Motor neuron (in vitro differentiated cells): ENCODE data around the gene MAD2L1BP. TPM values are rescaled to one million over a fixed set of nuclear protein-coding genes. Genes with fewer than 3 reads are reported as not detected.
A peak's percentile ranks its signal among the peaks of the same experiment; 100 is the strongest.
"Not testable (repeated sequence)": the region's sequence is repeated elsewhere in the genome, so short reads cannot be mapped to it uniquely, and the experiment has no call there.

Experiments used
- ATAC-seq, 8 experiments: fragments of 200-7000 bp; cut with Tn5 transposase; replicated peaks in 6 of 8; 2 replicates each; pipeline ENCODE4 v1.8.0; 2021; ENCODE audit warnings: mild to moderate bottlenecking in 8 of 8, moderate library complexity in 8 of 8
- H3K27ac ChIP-seq, 2 donors: fragments of 250-450 bp; sonication (Bioruptor Pico); 2 replicates each; pipeline ENCODE4 v1.9.0; 2021; ENCODE audit warnings: antibody characterized with exemption in 2 of 2, mild to moderate bottlenecking in 2 of 2, moderate library complexity in 1 of 2
- H3K4me1 ChIP-seq, 2 donors: fragments of 250-450 bp; sonication (Bioruptor Pico); replicated peaks in 1 of 2; 2 replicates each; pipeline ENCODE4 v1.6.1; 2021; ENCODE audit warnings: antibody characterized with exemption in 2 of 2, mild to moderate bottlenecking in 2 of 2, moderate library complexity in 1 of 2
- H3K4me3 ChIP-seq, 5 donors: fragments of 250-450 bp; sonication (Bioruptor Pico); 2 replicates each; pipeline ENCODE4 v1.9.0; 2021; ENCODE audit warnings: antibody characterized with exemption in 5 of 5, mild to moderate bottlenecking in 5 of 5, moderate library complexity in 4 of 5
- WGBS, 10 experiments: fragments of 450-650 bp; shearing (Covaris generic); methylation state at CpG; one replicate each; pipeline ENCODE4 v1.0.0; 2022; 5-methylcytosine and 5-hydroxymethylcytosine counted together
- in situ Hi-C, 9 experiments: fragments of 400-800 bp; cut with MboI; loops; one replicate each; pipeline ENCODE4 v1.15.0; 2021; ENCODE audit warnings: low sequenced_read_pairs in 9 of 9, low pct_unique_long_range_greater_than_20kb in 2 of 9; ENCODE audit not compliant: unreplicated experiment in 9 of 9
- total RNA-seq, 8 experiments: library from RNA; unstranded; fragments of 300-600 nt; gene quantifications; 2 replicates each; pipeline versions ENCODE4 v1.2.3 to v1.2.4, GENCODE V29; 2022

Gene MAD2L1BP, protein sequence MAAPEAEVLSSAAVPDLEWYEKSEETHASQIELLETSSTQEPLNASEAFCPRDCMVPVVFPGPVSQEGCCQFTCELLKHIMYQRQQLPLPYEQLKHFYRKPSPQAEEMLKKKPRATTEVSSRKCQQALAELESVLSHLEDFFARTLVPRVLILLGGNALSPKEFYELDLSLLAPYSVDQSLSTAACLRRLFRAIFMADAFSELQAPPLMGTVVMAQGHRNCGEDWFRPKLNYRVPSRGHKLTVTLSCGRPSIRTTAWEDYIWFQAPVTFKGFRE
- 10 to 100 TPM; 24.7 to 44.9 (median 30.4) TPM for total RNA-seq

DNA sequence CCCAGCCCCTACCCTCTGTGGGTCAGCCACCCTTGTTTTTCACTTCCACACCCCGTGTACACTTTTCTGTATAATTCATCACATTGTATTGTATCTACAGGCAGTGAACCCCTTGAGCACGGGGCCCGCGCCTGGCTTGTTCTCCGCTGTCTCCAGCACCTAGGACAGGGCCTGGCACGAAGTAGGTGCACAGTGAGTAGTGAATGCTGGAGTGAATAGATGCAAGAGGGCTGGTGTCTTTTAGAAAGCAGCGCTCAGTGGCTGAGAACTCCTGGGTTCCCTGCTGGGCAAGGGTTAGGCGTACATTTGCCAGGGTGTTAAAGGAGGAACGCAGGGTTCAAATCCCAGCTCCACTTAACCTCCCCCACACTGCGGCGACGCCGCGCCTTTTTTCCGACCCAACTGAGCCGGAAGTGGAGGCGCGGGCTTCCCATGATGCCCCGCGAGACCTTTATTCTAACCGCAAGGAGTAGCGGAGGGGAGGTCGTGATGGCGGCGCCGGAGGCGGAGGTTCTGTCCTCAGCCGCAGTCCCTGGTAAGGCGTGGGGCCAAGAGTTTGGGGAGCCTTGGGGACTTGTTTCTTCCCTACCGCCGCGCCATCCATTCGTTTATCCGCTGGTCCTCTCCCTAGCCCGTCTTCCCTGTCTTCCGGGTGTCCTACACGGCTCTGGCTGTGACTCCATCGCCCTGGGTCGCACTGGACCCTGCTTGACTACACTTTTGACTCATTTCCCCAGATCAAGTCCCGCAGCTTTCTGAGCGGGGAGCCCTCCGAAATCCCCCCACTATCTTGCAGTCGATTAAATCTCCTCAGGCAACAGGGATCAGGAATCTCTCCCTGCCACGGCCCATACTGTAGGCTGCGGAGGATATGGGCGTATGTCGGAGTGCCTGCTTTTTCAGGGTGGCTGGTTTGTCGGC is at the start of gene MAD2L1BP:
MAD2L1BP (plus strand) TSS at position 454 of the 921 bp plus-strand sequence; CDS start at position 490, 36 bp downstream.
- peaks cover 26 to 27% of the 10 kb centered on the region in 2 donors for H3K4me1 ChIP-seq
- 0 to 31% (median 15%) methylated on average over 1 to 33 of the region's 48 CpGs; no CpG with 5 or more reads in 1 of the 10 experiments for WGBS, 10 experiments
- peak within 1 kb of the TSS; percentile 81 to 84 for H3K27ac ChIP-seq
- in situ Hi-C loops = no loop called here
- ATAC-seq = peak; percentile 89 to 96 (median 94)
- H3K4me3 ChIP-seq = peak within 1 kb of the TSS; percentile 79 to 91 (median 83)

DNA sequence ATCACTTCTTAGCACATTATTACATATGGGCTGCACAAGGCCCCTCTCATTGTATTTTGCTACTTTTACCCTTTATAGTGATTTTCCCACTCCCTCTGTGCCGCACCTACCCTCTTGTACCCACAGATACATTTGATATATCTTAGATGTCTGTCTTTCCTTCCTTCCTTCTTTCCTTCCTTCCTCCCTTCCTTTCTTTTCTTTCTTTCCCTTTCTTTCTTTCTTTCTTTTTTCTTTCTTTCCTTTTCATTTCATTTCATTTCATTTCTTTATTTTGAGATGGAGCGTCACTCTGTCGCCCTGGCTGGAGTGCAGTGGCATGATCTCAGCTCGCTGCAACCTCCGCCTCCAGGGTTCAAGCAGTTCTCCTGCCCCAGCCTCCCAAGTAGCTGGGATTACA is 47.4 kb upstream of the MAD2L1BP start:
- Histone ChIP-seq H3K4me1 (no peaks in the 10 kb centered on the region), H3K27ac (no peak overlapping the region), H3K4me3 (no peak overlapping the region)
- WGBS, 10 experiments = 96 to 100% (median 99%) methylated on average over 3 to 5 of the region's 5 CpGs; no CpG with 5 or more reads in 1 of the 10 experiments
- no peak for ATAC-seq
- in situ Hi-C loops = no loop called here

DNA sequence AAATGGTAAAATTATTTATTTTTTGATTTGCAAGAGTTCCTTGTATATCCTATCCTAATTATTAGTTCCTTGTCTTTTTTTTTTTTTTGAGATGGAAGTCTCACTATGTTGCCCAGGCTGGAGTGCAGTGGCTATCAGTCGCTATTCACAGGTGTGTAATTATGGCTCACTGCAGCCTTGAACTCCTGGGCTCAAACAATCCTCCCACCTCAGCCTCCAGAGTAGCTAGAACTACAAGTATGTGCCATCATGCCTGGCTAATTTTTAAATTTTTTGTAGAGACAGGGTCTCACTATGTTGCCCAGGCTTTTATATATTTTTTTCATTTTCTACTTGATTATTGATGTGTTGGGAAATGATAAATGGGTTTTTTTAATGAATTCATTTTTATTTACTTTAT is 46.1 kb upstream of the MAD2L1BP start:
- H3K4me3 ChIP-seq, in situ Hi-C loops, H3K4me1 ChIP-seq, ATAC-seq, H3K27ac ChIP-seq: not testable (repeated sequence)
- 60 to 100% (median 100%) methylated on average over 1 of the region's 1 CpG; no CpG with 5 or more reads in 3 of the 10 experiments for WGBS, 10 experiments

DNA sequence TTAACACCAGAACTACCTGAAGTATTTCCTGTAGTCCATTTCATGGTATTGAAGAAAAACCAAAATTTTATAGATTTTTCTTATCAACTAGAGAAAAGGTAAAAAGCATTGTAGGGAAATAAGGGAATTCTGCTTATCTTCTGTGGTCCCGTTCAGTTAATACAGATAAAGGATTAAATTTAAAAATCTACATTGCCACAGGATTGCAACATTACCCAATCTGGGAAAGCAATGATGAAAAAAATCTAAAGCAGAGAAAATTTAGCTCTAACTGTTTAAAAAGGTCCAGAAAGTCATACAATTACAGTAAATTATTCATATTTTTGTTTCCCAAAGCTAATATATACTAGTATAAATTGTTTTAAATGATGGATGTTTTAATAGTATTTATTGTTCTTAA is 41.7 kb upstream of the MAD2L1BP start:
- Histone ChIP-seq H3K4me3 (no peak overlapping the region), H3K4me1 (no peaks in the 10 kb centered on the region), H3K27ac (no peak overlapping the region)
- in situ Hi-C loops = no loop called here
- no peak for ATAC-seq
- 19 to 100% (median 93%) methylated on average over 1 of the region's 1 CpG for WGBS, 10 experiments

DNA sequence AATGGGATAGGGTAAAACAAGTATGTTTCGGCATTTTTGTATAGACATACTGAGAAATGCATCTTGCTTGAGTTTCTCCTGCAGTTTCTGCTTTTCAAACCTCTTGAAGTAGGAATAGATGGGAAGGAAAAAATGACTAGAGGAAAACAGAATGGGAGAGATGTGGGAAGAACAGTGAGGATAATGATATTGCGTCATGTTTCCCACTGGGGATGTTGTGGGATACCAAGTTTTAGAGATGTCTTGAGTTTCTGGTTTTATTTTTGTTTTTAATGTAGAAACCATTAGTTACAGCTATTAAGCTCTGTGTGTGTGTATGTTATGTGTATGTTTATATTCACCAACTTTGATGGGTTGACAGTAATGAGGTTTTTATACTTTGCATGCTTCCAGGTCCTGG is 35.0 kb upstream of the MAD2L1BP start:
- no peaks in the 10 kb centered on the region for H3K4me1 ChIP-seq
- in situ Hi-C loops = no loop called here
- ATAC-seq = no peak
- WGBS, 10 experiments = 92 to 100% (median 100%) methylated on average over 1 to 2 of the region's 2 CpGs; no CpG with 5 or more reads in 1 of the 10 experiments
- no peak overlapping the region for H3K4me3 ChIP-seq
- H3K27ac ChIP-seq = no peak overlapping the region

DNA sequence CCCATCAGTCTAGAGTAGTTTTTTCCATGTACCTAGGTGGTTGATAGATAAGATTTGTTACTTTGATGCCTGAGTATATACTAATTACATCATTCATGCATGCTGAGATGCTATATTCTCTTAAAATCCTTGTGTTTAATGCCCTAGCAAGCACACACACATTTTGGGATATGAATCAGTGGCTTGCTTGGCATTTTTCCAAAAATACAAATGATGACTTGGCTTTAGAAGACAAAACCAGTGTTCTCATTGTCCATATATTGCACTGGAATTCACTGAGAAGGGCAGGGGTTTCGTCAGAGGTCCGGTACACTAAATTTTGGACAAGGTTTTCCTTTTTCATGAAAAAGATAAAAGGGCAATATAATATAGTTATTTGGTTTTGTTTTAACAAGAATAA is 31.5 kb upstream of the MAD2L1BP start:
- ATAC-seq = no peak
- H3K27ac ChIP-seq = no peak overlapping the region
- in situ Hi-C loops = no loop called here
- 79 to 100% (median 95%) methylated on average over 2 of the region's 2 CpGs; no CpG with 5 or more reads in 4 of the 10 experiments for WGBS, 10 experiments
- no peak overlapping the region for H3K4me3 ChIP-seq
- no peaks in the 10 kb centered on the region for H3K4me1 ChIP-seq

DNA sequence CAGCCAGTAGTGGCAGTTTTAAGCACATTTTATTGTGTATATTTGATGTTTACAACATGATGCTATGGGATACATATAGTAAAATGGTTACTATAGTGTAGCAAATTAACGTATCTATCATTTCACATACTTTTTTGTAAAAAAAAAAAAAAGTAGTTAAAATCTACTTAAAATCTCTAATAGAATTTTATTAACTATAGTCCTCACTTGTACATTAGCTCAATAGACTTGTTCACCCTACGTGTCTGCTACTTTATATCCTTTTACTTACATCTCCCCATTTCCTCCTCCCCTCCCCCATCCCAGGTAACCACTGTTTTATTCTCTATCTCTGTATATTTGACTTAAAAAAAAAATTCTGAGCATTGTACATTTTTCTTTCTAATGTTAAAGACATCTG is 29.6 kb upstream of the MAD2L1BP start:
- Histone ChIP-seq H3K4me1 (no peaks in the 10 kb centered on the region), H3K4me3 (no peak overlapping the region), H3K27ac (no peak overlapping the region)
- 76 to 100% (median 92%) methylated on average over 1 to 2 of the region's 2 CpGs; no CpG with 5 or more reads in 1 of the 10 experiments for WGBS, 10 experiments
- ATAC-seq = no peak
- in situ Hi-C loops = no loop called here

DNA sequence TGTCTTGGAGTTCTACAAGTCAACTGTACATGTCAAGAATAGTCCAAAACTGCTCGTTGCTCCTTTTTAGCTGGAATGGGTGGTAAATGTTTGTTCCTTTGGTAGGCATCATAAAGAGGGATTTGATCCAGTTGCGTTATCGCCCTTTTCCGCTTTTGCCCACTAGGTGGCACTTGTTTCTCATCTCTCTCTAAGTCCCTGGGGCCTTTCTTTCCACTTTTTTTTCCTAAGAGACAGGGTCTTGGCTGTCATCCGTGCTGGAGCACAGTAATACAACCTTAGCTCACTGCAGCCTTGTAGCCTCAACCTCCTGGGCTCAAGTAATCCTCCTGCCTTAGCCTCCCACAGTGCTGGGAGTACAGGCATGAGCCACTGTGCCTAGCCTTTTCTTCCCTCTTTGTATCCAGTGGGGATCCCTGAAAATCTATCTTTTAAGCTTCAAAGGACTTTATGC is 27.3 kb upstream of the MAD2L1BP start:
- H3K4me3 ChIP-seq = no peak overlapping the region
- 0 to 4% (median 0%) methylated on average over 1 to 5 of the region's 5 CpGs; no CpG with 5 or more reads in 2 of the 10 experiments for WGBS, 10 experiments
- ATAC-seq = peak; percentile 72 to 93 (median 86)
- in situ Hi-C loops = no loop called here
- no peaks in the 10 kb centered on the region for H3K4me1 ChIP-seq
- H3K27ac ChIP-seq = no peak overlapping the region

DNA sequence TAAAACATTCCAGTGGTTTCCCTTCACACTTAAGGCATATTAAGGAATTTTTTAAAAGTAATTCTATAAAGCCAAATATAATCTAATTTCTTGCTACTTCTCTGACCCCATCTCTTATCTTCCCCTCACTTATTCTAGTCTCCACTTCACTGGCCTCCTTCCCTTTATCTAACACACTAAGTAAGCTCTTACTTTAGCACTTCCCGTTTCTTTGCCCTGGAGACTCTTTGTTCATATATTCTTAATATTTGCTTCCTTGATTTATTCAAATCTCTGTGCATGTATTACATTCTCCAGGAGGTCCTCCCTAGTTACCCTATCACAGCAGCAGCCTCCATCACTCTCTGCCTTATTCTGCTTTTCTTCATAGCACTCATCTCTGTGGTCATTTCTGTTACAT is 26.8 kb upstream of the MAD2L1BP start:
- in situ Hi-C loops = no loop called here
- Histone ChIP-seq H3K27ac (no peak overlapping the region), H3K4me1 (no peaks in the 10 kb centered on the region), H3K4me3 (no peak overlapping the region)
- WGBS, 10 experiments = 18 to 100% (median 95%) methylated on average over 1 of the region's 1 CpG
- peak in 1 of 8 experiments; percentile 83 for ATAC-seq

DNA sequence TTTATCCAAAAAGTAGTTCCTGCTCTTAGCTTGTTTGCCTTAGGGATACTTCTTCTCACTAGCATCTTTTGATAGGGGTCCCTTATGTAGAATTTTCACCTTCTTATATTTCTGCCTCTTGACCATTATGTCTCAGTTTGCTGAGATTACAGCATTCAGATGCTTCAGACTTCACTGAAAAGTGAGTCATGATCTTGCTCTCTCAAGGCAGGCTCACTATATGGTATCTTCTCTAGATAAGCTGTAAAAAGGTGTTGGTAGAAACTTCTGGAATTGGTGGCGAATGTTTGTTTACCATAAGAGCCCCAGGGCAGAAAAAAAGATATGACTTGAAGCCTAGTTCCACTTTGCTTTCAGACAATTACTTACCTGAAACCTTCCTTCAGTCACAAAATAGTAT is 26.2 kb upstream of the MAD2L1BP start:
- H3K27ac ChIP-seq = no peak overlapping the region
- ATAC-seq = peak in 1 of 8 experiments; percentile 16
- 67 to 100% (median 95%) methylated on average over 1 of the region's 1 CpG; no CpG with 5 or more reads in 4 of the 10 experiments for WGBS, 10 experiments
- in situ Hi-C loops = no loop called here
- H3K4me1 ChIP-seq = no peaks in the 10 kb centered on the region
- H3K4me3 ChIP-seq = no peak overlapping the region

DNA sequence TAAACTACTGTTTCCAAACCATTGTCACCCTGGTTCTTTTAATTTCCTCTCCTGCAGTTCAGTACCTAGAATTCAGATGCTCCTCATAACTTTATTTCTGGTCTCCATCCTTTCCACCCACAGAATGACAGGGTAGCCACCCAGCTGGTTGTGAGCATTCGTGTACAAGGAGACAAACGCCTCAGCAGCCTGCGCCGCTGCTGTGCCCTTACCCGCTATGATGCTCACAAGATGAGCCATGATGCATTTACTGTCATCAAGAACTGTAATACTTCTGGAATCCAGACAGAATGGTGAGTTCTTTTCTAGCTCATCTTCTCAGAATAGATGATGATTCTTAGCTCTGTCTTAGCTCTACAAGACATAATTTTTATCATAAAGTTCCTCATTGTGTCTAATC is 25.2 kb upstream of the MAD2L1BP start:
- Histone ChIP-seq H3K4me3 (no peak overlapping the region), H3K4me1 (no peaks in the 10 kb centered on the region), H3K27ac (no peak overlapping the region)
- ATAC-seq = no peak
- in situ Hi-C loops = no loop called here
- 89 to 100% (median 100%) methylated on average over 1 to 5 of the region's 5 CpGs; no CpG with 5 or more reads in 1 of the 10 experiments for WGBS, 10 experiments

DNA sequence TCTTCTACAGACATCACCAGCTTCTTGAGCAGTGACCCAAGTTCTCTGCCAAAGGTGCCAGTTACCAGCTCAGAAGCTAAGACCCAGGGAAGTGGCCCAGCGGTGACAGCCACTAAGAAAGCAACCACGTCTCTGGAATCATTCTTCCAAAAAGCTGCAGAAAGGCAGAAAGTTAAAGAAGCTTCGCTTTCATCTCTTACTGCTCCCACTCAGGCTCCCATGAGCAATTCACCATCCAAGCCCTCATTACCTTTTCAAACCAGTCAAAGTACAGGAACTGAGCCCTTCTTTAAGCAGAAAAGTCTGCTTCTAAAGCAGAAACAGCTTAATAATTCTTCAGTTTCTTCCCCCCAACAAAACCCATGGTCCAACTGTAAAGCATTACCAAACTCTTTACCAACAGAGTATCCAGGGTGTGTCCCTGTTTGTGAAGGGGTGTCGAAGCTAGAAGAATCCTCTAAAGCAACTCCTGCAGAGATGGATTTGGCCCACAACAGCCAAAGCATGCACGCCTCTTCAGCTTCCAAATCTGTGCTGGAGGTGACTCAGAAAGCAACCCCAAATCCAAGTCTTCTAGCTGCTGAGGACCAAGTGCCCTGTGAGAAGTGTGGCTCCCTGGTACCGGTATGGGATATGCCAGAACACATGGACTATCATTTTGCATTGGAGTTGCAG is 21.8 kb upstream of the MAD2L1BP start:
- H3K4me3 ChIP-seq = no peak overlapping the region
- WGBS, 10 experiments = 64 to 100% (median 94%) methylated on average over 1 to 6 of the region's 6 CpGs; no CpG with 5 or more reads in 3 of the 10 experiments
- in situ Hi-C loops = no loop called here
- no peaks in the 10 kb centered on the region for H3K4me1 ChIP-seq
- no peak overlapping the region for H3K27ac ChIP-seq
- ATAC-seq = peak in 1 of 8 experiments; percentile 25

DNA sequence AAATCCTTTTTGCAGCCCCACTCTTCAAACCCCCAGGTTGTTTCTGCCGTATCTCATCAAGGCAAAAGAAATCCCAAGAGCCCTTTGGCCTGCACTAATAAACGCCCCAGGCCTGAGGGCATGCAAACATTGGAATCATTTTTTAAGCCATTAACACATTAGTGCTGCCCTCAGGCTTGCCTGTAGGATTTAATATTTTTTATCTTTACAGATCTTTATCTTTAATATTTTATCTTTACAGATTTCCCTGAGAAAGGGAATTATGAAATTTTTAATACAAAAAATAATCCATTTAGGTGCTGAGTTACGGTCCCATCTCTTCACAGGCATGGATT is 21.3 kb upstream of the MAD2L1BP start:
- 21 to 100% (median 88%) methylated on average over 1 to 3 of the region's 3 CpGs; no CpG with 5 or more reads in 1 of the 10 experiments for WGBS, 10 experiments
- in situ Hi-C loops = no loop called here
- ATAC-seq = peak in 3 of 8 experiments; percentile 25 to 39 (median 33)
- Histone ChIP-seq H3K27ac (no peak overlapping the region), H3K4me1 (no peaks in the 10 kb centered on the region), H3K4me3 (no peak overlapping the region)
